GM19025 (cell line): ENCODE results near the gene ASTN2.

ENCODE experiments used
- ATAC-seq: cut with Tn5 transposase; IDR thresholded peaks from one replicate; pipeline ENCODE4 v1.9.1; 2021; ENCODE audit warnings: mild to moderate bottlenecking, low read depth, moderate library complexity; ENCODE audit not compliant: unreplicated experiment

Gene ASTN2, protein sequence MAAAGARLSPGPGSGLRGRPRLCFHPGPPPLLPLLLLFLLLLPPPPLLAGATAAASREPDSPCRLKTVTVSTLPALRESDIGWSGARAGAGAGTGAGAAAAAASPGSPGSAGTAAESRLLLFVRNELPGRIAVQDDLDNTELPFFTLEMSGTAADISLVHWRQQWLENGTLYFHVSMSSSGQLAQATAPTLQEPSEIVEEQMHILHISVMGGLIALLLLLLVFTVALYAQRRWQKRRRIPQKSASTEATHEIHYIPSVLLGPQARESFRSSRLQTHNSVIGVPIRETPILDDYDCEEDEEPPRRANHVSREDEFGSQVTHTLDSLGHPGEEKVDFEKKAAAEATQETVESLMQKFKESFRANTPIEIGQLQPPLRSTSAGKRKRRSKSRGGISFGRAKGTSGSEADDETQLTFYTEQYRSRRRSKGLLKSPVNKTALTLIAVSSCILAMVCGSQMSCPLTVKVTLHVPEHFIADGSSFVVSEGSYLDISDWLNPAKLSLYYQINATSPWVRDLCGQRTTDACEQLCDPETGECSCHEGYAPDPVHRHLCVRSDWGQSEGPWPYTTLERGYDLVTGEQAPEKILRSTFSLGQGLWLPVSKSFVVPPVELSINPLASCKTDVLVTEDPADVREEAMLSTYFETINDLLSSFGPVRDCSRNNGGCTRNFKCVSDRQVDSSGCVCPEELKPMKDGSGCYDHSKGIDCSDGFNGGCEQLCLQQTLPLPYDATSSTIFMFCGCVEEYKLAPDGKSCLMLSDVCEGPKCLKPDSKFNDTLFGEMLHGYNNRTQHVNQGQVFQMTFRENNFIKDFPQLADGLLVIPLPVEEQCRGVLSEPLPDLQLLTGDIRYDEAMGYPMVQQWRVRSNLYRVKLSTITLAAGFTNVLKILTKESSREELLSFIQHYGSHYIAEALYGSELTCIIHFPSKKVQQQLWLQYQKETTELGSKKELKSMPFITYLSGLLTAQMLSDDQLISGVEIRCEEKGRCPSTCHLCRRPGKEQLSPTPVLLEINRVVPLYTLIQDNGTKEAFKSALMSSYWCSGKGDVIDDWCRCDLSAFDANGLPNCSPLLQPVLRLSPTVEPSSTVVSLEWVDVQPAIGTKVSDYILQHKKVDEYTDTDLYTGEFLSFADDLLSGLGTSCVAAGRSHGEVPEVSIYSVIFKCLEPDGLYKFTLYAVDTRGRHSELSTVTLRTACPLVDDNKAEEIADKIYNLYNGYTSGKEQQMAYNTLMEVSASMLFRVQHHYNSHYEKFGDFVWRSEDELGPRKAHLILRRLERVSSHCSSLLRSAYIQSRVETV (N-terminal part only)

DNA sequence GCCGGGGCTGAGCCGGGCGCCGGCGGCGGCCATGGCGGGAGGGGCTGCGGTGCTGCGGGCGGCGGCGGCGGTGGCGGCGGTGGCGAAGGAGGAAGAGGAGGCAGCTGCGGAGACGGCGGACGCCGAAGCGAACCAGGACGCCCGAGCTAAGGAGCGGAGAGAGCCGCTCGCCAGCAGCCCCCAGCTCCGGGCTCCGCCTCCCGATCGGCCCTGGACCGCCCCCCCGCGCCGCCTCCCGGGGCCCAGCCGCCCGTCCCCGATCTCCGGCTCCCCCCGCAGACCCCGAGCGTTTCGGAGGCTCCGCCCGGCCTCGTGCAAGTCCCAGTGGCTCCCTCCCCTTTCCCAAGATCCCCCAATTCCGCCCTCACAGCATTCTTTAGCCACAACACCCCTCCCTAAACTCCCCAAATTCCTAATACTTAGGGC is at the start of gene ASTN2:
Gene ASTN2, minus strand, starts transcription at position 152 of the 426 bp plus-strand sequence. Its CDS starts 119 bp downstream, at position 33.
- ATAC-seq = no peak

DNA sequence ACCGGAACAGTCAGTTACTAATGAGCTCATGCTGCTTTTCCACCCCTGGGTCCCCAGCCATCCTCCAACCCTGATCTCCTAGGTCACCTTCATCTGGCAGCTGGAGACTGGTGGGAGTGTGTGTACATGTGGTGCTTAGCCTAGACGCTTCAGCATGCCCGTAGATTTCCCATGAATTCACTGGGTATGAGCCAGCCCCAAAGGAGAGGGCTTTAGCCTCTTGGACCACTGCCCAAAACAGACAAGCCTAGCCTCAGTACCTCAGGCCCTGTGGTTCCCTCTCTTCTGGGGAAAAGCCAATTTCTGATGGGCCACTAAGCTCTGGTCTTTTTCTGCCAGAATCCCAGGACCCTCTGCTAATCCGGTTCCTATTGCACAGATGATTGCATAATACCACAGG is 48.0 kb upstream of the ASTN2 start:
- ATAC-seq = no peak

DNA sequence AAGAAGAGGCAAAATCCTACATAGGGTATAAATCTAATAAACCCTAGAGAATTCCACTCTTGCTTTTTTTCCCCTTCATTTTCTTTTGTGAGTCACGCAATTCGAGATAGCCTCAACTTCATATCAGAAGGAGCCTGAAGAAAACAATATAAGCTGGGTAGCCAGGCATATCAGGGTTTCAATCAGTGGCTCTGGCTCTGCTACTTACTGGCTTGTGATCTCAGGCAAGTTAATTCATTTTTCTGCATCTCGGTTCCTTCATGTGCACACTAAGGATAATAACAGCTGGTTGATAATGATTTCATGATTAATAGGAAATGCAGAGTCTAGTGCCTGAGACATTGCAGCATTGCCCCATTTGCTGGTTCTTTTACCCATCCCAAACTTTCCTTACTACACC is 46.5 kb upstream of the ASTN2 start:
- no peak for ATAC-seq

DNA sequence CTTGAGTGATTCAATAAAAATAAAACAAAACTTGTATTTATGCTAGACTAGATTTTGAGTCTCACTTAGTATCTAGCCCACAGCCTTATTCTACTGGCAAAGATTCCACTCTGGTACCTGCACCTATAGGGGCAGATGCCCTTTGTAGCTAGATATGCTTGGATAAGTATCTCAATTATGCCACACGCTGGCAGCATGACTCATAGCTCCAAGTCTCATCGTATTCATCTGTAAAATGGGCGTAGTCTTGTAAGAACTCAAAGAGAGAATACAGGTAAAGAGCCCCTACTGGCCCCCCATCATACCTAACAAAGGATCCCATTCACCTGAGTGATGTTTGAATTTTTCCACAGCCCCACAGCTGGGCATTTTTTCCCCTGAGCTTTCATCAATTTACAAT is 45.9 kb upstream of the ASTN2 start:
- ATAC-seq = no peak

DNA sequence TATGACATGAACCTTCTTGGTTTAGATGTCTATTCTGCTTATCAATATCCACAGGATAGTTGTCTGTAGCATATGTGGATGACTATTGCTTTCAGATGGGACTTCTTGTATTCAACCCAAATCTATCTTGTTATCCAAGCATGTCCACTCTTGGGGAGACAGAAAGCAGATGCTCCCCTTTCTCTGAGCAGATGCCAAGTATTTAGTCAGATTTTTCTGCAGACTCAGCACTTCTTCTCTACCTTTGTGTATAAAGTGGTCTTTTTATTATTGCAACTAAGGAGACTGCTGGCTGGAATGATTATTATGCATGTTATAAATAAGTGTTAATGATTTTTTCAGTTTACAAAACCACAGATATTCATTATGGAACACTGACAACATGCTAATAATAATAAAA is 45.1 kb upstream of the ASTN2 start:
- no peak for ATAC-seq

DNA sequence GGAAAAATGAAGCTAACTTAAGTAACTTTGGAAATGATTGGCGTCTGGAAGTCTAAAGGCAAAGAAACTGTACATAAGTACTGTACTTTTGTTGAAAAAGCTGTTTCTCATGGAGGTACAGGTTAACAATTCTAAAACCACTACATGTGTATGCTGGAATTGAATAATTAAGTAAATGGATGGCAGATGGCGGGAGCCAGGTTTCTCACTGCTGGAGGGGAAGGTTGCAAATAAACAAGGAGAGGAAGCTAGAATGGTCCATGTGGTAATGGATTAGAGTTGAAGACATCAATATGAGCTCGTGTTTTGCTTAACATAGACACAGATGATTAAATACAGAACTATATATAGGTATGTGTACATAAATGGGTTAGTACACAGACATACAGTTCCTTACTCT is 43.2 kb upstream of the ASTN2 start:
- no peak for ATAC-seq

DNA sequence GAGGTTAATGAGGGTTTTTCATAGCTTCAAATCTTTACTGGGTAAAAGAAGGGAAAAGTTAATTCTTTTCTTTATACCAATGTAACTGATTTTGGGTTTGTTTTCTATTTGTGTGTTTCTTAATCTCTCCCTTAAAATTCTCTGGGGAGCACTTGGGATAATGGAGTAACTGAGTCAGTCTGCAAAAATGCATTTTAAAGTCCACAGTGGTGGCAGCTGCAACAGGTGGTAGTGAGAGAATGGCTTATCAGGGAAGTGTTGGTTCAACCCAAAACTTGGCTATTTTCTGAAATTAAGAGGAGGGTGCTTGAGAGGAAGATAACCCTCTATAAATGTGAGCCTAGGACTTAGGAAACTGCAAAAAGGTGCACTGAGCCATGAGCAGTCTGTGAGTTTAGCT is 39.9 kb upstream of the ASTN2 start:
- no peak for ATAC-seq

DNA sequence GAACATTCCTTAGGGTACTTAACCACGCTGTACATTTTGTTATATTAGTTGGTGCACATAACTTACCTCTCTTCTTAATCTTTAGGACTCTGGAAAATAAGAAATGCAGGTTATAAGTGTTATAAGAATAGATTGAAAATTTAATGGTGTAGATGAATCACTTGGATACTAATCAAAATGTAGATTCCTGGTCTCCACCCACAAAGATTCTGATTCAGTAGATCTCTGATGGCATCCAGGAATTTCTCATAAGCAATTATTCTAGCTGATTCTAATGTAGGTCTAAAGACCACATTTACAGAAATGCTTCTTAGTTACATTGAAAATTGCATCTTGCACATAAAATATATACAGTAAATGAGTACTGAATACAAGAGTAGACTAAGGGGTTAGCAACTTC is 38.9 kb upstream of the ASTN2 start:
- ATAC-seq = no peak

DNA sequence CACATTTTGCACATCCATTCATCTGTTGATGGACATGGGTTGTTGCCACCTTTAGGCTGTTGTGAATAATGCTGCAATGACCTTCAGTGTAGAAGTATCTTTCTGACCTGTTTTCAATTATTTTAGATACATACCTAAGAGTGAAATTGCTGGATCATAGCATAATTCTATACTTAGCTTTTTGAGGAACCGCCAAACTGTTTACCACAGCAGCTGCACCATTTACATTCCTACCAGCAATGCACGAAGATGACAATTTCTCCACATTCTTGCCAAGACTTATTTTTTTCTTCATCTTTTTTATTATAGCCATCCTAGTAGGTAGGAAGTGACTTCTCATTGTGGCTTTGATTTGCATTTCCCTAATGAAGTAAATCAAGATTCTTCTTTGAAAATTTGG is 36.5 kb upstream of the ASTN2 start:
- ATAC-seq = no peak

DNA sequence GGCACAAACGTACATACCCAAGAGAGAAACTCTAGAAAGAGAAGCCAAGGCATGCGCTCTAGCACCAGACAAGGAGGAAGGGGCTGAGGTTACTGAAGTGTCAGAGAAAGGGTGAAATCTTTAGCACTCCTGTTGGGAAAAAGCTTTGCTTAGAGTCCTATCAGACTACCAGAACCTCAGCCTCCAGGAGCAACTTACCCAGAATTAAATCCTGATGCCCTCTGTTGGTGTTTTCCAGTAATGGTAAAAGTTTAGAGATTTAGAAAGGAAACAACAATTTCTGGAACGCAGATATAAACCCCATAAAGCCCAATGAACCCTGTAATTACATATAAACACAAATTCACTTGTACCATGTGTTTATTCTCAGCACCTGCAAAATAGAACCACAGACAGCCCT is 33.2 kb upstream of the ASTN2 start:
- no peak for ATAC-seq

DNA sequence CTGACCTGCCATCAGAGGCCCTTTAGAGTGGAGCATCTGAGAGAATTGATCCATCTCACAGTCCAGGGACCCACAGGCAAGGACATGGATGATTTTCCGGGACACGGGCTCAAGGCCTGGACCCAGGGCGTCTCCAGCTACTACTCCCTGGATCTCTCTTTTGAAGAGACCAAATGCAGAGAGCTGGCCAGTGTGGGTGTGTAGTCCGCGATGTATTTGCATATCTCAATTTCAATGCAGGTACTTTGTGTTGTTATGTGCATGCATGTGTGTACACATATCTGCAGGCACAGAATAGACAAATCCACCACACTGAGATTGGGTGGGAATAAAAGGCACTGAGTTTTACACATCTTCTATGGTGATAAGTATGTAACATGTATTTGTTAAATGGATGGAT is 30.8 kb upstream of the ASTN2 start:
- no peak for ATAC-seq

DNA sequence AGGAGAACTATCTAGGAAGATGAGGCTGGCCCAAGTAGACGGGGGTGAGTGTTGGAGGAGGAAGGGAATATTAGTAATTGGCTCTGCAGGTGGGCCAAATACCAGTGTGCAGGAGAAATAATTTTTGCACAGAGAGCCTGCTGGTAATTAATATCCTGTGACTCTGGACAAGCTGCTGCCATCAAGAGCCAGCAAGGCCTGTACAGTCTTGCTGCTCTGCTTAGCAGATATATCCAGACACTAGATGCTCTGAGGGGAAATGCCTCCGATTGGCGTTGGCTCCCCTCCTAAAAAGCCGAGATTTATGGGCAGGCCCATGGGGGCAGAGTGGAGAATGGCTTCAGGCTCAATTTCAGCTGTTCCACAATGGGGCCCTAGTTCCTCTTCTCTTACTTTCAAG is 29.6 kb upstream of the ASTN2 start:
- ATAC-seq = no peak

DNA sequence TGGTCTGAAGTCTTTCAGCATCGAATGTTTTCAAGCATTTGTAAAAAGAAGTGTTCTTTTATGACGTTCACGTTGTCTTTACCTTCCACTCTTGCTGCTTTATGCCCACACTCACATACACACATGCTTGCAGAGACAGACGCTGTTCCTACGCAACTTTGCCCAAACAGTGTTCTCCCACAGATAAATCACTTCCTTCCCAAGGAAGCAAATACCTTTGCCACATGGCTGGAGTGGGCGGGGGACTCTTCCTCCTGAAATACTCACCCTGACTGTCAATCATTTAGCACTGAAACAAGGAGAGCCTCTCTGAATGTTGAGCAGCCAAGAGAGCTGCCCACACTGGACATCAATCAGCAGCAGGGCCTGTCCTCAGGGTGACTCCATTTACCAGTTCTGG is 22.4 kb upstream of the ASTN2 start:
- ATAC-seq = no peak

DNA sequence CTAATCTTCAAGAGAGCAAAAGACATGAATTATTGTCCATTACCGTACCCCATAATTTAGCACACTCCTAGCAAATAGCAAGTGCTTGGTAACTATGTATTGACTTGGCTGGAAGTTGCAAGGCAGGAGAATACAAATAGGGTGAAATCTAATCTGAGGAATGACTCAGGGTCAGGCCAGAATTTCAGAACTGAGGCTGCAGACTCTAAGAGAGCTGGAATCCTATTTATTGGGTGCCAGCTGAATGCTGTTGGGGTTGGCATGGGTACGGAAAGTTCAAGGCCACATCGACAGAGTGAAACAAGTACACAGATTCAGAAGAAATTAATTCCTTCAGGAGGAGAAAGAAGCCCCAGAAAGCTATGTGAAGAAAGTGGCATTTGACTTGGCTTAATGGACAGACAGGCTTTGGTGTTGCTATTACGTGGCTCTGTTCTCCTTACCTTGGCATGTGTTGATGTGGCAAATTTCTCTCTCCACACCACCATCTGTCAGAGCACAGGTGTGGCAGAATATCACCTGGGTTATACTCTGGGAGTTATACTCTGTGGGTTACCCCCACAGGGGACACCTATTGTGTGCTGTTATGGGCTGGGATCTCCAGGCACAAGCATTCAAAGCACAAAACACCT is 20.9 kb upstream of the ASTN2 start:
- ATAC-seq = no peak

DNA sequence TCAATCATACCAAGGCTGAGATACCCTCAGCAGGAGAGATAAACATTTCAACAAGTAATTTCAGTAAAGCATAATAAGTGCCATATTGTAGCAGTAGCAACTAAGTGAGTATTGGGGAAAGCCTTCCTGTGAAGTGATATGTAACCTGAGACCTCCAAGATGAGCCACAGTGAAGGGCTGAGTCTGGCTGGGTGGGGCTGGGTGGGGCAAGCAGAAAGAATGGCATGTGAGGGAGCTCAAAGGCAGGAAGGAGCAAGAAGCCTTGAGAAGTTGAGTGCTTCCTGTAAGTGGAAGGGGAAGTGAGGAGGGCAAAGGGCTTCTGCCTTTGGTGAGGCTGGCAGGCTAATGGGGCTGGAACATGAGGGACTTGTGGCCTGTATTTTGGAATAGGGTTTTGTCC is 19.7 kb upstream of the ASTN2 start:
- ATAC-seq = no peak

DNA sequence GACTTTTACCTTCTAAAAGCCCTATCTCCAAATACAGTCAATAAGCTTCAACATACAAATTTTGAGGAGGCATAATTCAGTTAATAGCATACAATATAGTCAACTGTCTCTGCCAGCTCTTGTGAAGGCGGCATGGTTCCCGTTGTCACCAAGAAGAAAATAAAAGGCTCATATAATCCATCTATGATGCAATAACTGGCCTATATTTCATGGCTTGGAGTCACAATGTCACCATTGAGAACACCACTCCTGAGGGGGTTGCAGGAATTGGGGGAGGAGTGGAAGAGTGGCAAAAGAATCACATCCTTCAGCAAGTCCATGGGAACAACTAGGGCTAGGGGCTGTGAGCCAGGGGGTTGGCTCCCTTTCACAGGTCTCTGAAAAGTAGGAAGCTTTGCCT is 16.0 kb upstream of the ASTN2 start:
- no peak for ATAC-seq

DNA sequence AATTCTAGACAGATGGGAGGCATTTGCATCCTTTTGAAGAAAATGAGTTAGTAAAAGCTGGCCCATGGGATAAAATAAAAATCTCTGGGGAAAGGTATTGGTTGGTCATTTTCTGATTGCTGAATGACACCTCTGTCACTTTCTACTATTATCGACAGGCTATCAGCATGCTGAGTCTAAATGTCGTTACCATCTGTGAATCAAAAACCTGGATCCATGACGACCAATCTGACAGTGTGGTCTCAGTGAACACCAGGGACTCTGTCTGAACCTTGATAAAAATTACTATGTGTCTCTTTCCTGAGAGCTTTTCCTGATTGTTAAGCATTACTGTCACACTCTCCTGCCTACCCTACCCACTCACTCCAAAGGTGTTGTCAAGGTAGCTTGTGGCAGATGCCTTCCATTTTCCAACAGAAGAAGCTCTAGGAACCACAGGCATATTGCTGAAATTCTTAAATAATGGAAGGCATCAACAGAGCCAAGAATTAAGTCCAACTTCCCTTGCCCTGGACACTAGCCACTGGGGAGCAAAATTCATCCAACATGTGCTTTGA is 12.6 kb upstream of the ASTN2 start:
- no peak for ATAC-seq

DNA sequence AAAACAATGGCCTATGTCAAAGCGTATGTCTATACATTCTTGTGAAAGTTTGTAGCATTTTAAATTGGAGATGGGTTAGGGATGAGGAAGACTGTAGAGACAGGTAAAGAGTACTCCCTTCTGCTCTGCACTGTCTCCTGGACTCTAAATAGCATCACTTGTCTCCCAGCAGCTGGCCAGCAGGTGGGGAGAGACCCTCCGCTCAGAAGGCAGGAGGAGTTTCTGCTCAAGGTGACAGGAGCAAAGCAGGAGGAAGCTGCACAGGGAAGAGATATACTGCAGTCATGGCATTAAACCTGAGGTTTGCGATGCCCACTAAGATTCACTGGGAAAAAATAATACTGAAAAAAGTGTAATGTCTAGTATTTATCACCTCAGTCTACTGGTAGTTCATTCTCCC is 10.7 kb upstream of the ASTN2 start:
- ATAC-seq = no peak

DNA sequence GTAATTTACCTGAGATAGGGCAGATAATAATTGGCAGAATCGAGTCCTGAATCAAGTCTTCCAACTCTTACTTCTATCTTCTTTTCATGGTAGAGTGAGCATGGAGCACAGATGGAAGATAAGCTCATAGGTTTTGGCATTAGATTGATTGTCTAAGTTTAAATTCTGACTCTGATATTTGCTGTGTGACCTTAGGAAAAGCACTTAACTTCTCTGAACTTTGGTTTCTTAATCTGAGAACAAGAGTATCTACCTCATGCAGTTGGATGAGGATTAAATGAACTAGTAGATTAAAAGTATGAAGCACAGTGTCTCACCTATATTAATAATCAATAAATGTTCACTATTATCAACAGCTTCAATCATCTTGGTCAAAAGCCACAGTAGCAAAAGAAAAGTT is 9.4 kb upstream of the ASTN2 start:
- ATAC-seq = no peak

DNA sequence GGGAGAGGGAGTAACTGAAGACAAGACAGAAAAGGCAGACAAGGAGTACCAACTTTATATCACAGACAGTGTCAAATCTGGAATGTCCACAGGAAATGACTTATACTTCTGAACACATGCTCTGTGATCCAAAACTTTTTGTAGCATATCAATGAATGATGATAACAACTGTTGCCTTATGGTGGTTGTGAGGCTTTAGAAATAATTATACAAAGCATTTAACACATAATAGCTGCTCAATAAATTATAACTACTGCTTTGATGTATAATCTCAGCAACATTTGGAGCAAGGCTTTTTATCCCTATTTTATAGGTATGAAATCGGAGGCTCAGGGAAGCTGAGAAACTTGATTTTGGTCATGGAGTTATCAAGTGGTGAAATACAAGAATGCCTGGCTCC is 3.3 kb upstream of the ASTN2 start:
- ATAC-seq = no peak
